C4-2B (cell line): ENCODE results near the gene RAX.

Experiments
- H3K27ac ChIP-seq: fragments of 450-650 bp; 2 replicates; pipeline ENCODE4 v1.5.1; 2017
- CTCF ChIP-seq: fragments of 450-650 bp; conservative IDR thresholded peaks from 2 replicates; pipeline ENCODE4 v1.5.1; 2017; ENCODE audit warnings: mild to moderate bottlenecking
- ZFX ChIP-seq: fragments of 450-650 bp; IDR thresholded peaks from 2 replicates; pipeline ENCODE4 v1.6.1; 2017

Gene RAX

GRCh38 chr18:59268127-59268720 lies 5.0 kb downstream of the RAX start:
- no peak overlapping the region for H3K27ac ChIP-seq
- TF ChIP-seq ZFX (no peak), CTCF (no peak)

GRCh38 chr18:59267503-59268126 lies 5.6 kb downstream of the RAX start:
- no peak overlapping the region for H3K27ac ChIP-seq
- no peak for TF ChIP-seq CTCF
- TF ChIP-seq ZFX = no peak

GRCh38 chr18:59266886-59267502 lies 6.3 kb downstream of the RAX start:
- H3K27ac ChIP-seq = no peak overlapping the region
- TF ChIP-seq CTCF (no peak), ZFX (no peak)

- no peak overlapping the region for H3K27ac ChIP-seq
- TF ChIP-seq CTCF = no peak
- TF ChIP-seq ZFX = no peak
Measured at GRCh38 chr18:59266459-59266858, 6.8 kb downstream of the RAX start.

- no peak overlapping the region for H3K27ac ChIP-seq
- TF ChIP-seq CTCF (no peak), ZFX (no peak)
Measured at GRCh38 chr18:59265974-59266369, 7.3 kb downstream of the RAX start.

GRCh38 chr18:59265246-59265973 lies 7.8 kb downstream of the RAX start:
- TF ChIP-seq CTCF (no peak), ZFX (no peak)
- H3K27ac ChIP-seq = no peak overlapping the region

- no peak for TF ChIP-seq CTCF
- no peak for TF ChIP-seq ZFX
- no peak overlapping the region for H3K27ac ChIP-seq
Measured at GRCh38 chr18:59264651-59265245, 8.5 kb downstream of the RAX start.
